ENCODE results near the gene RNF183. TPM values are rescaled to one million over a fixed set of nuclear protein-coding genes. Genes with fewer than 3 reads are reported as not detected.

The RNF183 gene
- polyA plus RNA-seq, 1 of the 3 experiments (the other 2 are of a cell fraction), result not detected

DNA sequence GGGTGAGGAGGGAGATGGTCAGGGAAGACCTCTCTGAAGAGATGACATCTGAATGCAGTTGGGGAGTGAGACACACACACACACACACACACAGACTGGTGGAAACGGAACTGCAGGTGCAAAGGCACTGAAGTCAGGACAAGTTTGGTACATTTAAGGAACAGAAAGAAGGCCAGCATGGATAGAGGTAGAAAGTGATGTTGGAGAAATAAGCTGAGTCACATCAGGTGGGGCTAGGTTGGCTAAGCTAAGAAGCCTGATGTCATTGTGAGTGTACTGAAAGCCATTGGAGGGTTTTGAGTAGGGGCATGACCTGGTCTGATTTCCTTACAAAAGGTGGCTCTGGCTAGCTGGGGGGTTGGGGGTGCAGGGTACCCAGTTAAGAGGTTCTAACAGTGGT lies 49.2 kb upstream of the RNF183 start:
- no peaks in the 10 kb centered on the region for H3K9me3 ChIP-seq
- DNase-seq, result no peak
- ChIA-PET POLR2A (no interaction called here), CTCF (interaction anchor here (1.6 kb wide), 1 partner anchor 24 kb away, joined by 3 read pairs; the partner anchor contains the start of gene HDHD3)
- TF ChIP-seq NFIC (IDR thresholded peaks at IDR 0.05; ENCODE audit: borderline replicate concordance) (no peak), MEF2A (IDR thresholded peaks at IDR 0.05; ENCODE audit: borderline replicate concordance, low read depth) (no peak), NRF1 (IDR thresholded peaks at IDR 0.05; ENCODE audit: low read depth, low read length) (no peak), RFX5 (IDR thresholded peaks at IDR 0.05; ENCODE audit: low read length) (no peak), RCOR1 (IDR thresholded peaks at IDR 0.05; ENCODE audit: low read length) (no peak), SMC3 (IDR thresholded peaks at IDR 0.05; ENCODE audit: low read depth, low read length) (no peak), GABPA (IDR thresholded peaks at IDR 0.05; ENCODE audit: low read depth) (no peak), ELF1 (IDR thresholded peaks at IDR 0.05) (no peak), SIN3A (IDR thresholded peaks at IDR 0.05; ENCODE audit: borderline replicate concordance, low read depth, low read length) (no peak), TAF1 (IDR thresholded peaks at IDR 0.05; ENCODE audit: borderline replicate concordance, low read depth, low read length) (no peak), YY1 (IDR thresholded peaks at IDR 0.05; ENCODE audit: low read depth) (no peak), RXRA (IDR thresholded peaks at IDR 0.05; ENCODE audit: borderline replicate concordance, low read depth) (no peak), TEAD4 (IDR thresholded peaks at IDR 0.05; ENCODE audit: borderline replicate concordance, insufficient read depth) (no peak), GATA2 (CRISPR knock-in tag; IDR thresholded peaks at IDR 0.05) (no peak), POLR2AphosphoS5 (IDR thresholded peaks at IDR 0.05; ENCODE audit: low read depth, low read length) (no peak), RAD21 (IDR thresholded peaks at IDR 0.05; ENCODE audit: low read length) (no peak)
- TF ChIP-seq, protein P1, sequence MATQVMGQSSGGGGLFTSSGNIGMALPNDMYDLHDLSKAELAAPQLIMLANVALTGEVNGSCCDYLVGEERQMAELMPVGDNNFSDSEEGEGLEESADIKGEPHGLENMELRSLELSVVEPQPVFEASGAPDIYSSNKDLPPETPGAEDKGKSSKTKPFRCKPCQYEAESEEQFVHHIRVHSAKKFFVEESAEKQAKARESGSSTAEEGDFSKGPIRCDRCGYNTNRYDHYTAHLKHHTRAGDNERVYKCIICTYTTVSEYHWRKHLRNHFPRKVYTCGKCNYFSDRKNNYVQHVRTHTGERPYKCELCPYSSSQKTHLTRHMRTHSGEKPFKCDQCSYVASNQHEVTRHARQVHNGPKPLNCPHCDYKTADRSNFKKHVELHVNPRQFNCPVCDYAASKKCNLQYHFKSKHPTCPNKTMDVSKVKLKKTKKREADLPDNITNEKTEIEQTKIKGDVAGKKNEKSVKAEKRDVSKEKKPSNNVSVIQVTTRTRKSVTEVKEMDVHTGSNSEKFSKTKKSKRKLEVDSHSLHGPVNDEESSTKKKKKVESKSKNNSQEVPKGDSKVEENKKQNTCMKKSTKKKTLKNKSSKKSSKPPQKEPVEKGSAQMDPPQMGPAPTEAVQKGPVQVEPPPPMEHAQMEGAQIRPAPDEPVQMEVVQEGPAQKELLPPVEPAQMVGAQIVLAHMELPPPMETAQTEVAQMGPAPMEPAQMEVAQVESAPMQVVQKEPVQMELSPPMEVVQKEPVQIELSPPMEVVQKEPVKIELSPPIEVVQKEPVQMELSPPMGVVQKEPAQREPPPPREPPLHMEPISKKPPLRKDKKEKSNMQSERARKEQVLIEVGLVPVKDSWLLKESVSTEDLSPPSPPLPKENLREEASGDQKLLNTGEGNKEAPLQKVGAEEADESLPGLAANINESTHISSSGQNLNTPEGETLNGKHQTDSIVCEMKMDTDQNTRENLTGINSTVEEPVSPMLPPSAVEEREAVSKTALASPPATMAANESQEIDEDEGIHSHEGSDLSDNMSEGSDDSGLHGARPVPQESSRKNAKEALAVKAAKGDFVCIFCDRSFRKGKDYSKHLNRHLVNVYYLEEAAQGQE (IDR thresholded peaks at IDR 0.05; ENCODE audit: low read depth, low read length), result no peak
- TF ChIP-seq, protein P2, sequence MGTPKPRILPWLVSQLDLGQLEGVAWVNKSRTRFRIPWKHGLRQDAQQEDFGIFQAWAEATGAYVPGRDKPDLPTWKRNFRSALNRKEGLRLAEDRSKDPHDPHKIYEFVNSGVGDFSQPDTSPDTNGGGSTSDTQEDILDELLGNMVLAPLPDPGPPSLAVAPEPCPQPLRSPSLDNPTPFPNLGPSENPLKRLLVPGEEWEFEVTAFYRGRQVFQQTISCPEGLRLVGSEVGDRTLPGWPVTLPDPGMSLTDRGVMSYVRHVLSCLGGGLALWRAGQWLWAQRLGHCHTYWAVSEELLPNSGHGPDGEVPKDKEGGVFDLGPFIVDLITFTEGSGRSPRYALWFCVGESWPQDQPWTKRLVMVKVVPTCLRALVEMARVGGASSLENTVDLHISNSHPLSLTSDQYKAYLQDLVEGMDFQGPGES (IDR thresholded peaks at IDR 0.05; ENCODE audit: low read depth, low read length), result no peak
- H3K27me3 ChIP-seq (ENCODE audit: insufficient read depth), result peaks cover 29% of the 10 kb centered on the region
- no peak overlapping the region for H2AFZ ChIP-seq (ENCODE audit: low read depth)
- 45% methylated on average over 1 of the region's 1 CpG for WGBS (ENCODE audit: low lambda C conversion rate)
- no peak overlapping the region for H3K27ac ChIP-seq (ENCODE audit: low read depth in 2 of 2, low read length in 1 of 2)
- no peak overlapping the region for H3K4me2 ChIP-seq
- H3K79me2 ChIP-seq (ENCODE audit: insufficient read depth), result no peaks in the 10 kb centered on the region
- H4K20me1 ChIP-seq (ENCODE audit: insufficient read depth), result no peaks in the 10 kb centered on the region
- H3F3A ChIP-seq (replicated peaks; ENCODE audit: insufficient read depth), result no peaks in the 10 kb centered on the region
- no peak overlapping the region for H3K4me3 ChIP-seq (ENCODE audit: low read depth in 2 of 2, low read length in 1 of 2)
- no peaks in the 10 kb centered on the region for H3K9me2 ChIP-seq
- H3K9ac ChIP-seq, result no peak overlapping the region
- no peaks in the 10 kb centered on the region for H3K36me3 ChIP-seq (replicated peaks in 1 of 2; ENCODE audit: control insufficient read depth in 1 of 2, insufficient read depth in 2 of 2, low read length in 1 of 2)
- H3K4me1 ChIP-seq (ENCODE audit: control insufficient read depth in 1 of 2, insufficient read depth in 2 of 2, low read depth in 1 of 2, low read length in 1 of 2), result peaks cover 0 to 9% of the 10 kb centered on the region in 2 experiments; a peak in 1 of 4 replicates

Data from SK-N-SH (cell line).